GM21447 (cell line): ENCODE measurements around the gene MYO16.

Experiments
- ATAC-seq: cut with Tn5 transposase; IDR thresholded peaks from one replicate; pipeline ENCODE4 v1.9.1; 2021; ENCODE audit not compliant: unreplicated experiment

MYO16 gene

DNA sequence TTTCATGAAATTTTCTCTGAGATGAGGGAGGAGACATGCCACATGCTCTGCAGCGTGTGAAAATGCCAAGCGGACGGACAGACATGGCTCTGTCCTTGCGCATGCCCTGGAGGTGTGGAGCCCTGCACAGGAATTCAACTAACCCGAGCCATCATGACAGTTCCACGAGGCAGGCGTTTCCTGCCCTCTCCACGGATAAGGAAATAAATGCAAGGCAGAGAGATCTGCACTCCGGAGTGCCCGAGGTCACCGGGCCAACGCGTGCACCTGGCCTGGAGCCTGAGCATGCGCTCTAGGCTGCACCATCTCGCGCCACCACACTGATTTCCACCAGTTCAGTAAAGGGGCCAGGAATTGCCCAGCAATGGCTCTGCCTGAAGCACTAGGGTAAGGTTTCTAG, 298.2 kb downstream of the MYO16 start:
- no peak for ATAC-seq

DNA sequence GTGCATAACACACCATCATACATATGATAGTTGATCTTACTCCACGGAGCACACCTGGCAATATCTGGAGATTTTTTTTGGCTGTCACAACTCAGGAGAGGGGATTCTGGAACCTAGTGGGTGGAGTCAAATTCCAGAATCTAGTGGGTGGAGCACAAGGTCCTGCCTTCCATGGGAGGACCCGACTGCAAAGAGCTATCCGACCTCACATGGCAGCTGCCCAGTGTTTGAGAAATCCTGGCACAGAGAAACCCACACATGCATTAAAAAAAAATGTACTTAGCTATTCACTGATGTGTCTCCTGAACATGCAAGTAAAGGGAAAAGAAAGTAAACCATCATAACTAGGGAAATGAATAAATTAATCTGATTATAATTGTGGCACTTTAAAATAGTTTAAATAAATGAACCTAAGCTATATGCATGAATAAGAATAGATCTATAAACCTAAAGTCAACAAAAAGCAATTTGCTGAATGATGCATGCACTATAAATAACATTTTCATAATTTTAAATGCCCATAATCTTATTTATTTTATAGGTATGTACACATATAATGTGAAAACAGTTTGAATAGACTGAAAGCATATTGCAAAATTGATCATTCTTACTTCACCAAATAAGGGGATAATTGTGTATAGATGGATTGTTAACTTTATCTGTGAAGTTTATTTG, 300.3 kb downstream of the MYO16 start:
- no peak for ATAC-seq

DNA sequence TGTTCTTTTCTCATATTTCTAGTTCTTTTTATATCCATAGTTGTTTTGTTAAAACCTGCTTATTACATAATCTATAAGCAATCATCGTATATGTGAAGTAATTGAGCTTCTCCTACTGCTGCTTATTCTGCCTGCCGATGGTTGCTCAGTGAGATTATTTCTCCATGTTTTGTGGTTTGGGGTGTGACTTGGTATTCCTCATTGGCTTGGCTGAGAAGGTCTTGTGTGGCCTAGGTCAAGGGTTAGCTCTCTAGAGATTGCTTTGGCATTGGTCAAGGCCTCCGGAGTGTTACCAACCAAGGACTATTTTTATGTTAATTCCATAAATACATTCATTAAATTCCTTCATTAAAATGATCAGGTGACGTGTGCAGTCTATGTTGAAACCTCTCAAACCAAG, 302.8 kb downstream of the MYO16 start:
- ATAC-seq, result no peak

DNA sequence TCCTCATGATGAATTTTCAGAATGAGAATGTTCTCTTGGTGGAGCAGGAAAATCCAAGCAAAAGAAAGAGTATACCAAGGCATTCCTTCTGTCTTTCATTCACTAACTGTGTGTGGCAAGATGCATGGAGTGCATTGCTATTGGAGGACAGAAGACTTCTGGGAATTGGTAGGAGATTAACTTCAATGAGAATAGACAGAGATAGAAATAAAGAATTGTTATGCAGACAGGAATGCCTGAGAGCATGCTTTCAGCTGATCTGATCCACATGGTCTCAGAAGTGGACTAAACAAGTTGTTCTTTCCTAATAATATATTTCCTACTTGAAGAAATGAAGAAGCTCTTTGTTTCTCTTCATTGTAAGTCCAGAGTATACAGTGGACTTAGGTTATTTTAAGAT, 303.6 kb downstream of the MYO16 start:
- no peak for ATAC-seq

DNA sequence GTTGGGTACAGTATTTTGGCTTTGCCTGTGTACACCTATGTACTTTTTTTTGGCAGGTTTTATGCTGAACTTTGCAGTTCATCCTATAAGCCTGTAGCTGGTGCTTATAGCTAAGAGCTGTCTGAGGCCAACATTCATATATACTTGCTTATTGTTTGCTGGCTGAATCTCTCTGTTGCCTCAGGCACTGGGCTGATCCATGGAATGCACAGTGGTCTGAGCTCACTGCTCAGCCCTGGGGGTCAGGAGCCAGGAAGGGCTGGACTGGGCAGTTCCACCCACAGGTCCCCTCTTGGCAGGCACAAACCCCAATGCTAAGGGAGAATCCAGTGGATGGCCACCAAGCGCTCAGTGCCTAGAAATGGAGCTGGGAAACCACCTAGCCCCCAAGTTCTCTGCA, 308.7 kb downstream of the MYO16 start:
- ATAC-seq, result no peak

DNA sequence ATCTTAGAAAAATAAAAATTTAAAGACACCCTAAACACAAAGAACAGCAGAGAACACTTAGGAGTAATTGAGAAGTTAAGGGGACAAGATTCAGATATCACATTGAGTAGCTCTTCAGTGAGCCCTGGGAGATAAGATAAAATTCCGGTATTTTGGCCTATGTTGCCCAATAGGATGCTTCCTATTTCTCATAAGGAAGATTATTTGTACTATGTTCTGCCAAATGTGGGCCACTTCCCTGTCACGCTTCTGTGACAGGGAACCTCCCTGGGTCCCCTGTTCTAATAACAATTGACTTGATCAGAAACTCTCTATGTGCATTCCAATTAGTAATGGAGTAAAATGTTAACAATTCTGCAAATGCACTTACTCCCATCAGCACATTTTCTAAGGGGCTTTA, 310.7 kb downstream of the MYO16 start:
- no peak for ATAC-seq

DNA sequence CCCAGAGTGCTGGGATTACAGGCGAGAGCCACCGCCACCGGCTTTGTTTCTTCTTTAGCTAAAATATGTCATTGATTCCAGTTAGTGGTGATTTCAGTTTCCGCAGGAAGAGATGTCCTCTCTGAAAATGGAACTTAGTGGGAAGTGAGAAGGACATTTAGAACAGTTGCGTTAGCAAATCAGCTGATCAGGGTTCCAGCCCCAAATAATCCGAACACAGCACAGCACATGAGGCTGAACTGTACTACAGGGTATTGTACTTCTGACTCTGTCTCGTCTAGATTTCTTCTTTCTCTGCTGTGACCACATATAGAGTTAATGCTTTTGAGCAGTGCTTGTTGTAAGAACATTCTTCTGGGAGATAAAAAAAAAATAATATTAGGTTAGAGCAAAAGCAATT, 314.4 kb downstream of the MYO16 start:
- ATAC-seq, result no peak

DNA sequence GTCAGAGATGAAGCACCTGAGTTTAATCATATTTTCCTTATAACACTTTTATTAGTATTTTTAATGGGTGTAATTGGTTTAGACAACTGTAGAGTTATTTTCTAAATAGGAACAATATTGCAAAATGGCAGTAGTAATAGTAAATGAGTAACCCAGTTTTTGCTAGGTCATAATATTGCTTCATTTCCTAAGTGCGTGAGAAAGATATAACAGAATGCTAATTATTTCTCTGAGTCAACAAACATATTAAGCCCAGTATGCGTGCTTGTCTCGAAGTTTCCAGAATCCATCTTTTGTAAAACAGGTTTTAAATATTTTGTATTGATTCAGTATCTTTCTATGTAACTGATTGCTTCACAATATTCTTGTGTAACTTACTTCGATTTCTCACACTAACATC, 315.3 kb downstream of the MYO16 start:
- ATAC-seq, result no peak

DNA sequence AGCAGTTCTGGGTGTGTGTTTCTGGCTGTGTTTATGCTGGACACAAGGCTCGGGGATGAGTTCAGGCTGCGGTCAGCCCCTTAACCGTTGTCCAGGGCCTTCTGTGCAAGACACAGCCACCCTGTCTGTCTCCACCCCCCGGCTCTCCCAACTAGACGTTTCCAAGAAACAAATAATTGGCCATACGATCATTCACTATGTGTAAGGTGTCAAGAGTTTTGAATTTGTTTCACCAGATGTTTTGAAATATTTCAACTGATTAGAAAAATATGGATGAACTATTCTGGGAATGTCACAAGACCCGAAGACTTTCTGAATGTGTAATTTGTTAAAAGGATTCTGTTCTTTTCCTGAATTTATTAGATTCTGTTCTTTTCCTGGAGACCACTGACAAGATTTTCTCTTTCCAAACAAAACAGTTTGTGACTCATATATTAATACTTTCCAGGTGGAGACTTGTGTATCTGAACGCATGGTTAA, 318.2 kb downstream of the MYO16 start:
- no peak for ATAC-seq

DNA sequence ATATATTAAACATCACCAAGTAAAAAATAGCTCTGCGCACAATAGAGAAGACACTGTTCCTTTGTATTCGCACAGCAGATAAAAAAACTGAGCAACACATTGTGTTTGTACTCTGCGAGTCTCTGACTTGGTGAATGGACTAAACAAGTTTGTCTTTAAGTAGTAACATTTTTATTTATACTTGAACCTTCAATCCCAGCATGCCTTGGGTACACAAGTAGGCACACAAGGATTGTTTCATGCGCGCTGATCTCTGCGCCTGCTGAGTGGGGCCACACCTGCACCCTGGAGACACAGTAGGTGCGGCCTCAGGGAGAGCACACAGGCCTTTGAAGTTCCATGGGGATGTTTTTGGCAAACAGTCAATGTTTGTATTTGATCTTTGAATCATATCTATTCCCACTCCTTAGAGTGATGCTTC, 318.9 kb downstream of the MYO16 start:
- no peak for ATAC-seq

DNA sequence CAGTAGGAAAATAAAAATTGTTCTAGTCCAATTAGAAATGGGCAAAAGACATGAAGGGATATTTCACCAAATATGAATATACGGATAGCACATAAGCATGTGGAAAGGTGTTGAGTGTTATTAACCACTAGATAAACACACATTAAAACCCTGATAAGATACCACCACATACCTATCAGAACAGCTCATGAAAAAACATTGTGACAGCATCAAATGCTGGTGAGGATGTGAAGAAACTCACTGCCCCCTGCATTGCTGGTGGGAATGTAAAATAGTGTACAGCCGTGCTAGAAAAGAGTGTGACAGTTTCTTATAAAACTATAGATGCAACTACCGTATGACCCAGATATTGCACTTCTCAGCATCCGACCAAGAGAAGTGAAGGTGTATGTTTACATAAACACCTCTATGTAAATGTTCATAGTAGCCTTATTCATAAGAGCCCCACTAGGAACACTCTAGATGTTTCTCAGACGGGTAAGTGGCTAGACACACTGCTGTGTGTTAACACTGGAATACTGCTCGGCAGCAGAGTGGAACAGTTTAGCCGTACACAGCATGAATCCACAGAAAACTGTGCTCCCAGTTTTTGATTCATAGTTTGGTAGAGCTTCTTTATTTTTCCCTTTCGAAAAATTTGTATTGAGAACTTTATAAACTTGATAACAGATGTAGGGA, 321.1 kb downstream of the MYO16 start:
- no peak for ATAC-seq

DNA sequence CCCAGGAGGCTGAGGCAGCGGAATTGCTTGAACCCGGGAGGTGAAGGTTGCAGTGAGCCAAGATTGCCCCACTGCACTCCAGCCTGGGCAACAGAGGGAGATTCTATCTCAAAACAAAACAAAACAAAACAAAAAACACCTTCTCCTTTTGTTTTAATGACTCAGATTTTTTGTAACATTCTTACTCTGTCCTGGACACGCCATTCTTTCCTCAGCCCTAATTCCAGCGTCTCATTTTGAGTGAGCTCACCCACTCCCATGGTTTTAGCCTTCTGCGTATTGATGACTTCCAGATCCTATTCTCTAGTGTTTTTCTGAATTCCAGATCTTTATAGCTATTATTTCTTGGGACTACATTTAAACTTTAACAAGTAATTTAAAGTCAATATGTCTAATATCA, 326.3 kb downstream of the MYO16 start:
- no peak for ATAC-seq

DNA sequence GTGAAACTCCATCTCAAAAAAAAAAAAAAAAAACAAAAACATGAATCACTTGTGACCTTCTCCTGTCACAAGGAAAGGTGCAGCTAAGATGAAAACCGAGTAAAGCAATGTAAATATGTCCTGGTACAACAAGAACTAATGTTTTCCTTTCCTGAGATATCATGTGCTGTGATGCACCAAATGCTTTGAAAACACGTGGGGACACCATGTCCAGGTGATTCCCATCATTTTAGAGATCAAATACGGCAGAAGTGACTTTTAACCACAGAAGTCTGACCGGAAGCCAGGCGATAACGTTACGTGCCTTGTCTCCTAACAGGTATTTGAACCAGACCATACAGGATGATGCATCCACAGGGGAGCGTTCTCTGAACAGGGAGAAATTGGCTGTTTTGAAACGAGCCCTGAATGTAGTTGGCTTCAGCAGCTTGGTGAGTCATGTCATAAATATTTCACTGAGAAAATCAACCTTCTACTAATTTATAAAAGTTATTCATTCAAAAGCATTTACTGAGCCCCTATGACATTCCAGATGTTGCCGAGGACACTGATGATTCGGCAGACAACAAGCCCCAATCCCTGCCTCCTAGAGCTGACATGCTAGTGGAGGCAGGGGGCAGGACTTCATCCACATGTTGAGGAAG, 328.1 kb downstream of the MYO16 start:
- ATAC-seq, result no peak

DNA sequence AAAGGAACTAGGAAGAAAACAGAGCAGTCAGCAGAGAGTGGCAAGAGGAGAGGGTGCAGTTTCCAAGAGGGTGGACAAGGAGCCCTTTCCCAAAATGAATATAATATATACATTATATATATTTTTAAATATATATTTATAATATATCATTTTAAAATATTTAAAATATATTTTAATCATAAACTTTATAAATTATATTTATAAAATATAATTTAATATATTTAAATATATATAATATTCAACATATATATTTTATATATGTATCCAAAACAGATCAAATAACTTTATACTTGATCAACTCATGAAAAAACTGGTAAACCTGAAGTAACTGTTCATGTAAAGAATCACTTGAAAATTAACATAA, 328.6 kb downstream of the MYO16 start:
- ATAC-seq, result no peak

DNA sequence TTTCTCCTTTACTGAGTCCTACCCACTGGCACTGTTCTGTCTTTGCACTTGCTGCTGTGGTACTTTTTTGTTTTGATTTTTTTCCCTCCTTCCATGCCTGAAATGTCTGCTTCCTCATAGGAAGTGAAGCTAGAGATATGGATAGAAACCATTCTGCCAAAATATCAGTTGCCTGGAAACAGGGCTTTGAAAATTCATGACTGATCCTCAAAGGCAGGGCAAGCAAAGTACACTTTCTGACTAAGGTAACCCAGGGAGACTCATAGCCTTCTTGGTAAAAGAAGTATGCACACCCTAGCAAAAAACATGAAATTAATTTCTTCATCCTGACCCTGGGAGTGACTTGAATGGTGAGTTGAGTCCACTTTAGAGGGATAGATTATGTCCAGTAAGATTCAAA, 329.8 kb downstream of the MYO16 start:
- no peak for ATAC-seq

DNA sequence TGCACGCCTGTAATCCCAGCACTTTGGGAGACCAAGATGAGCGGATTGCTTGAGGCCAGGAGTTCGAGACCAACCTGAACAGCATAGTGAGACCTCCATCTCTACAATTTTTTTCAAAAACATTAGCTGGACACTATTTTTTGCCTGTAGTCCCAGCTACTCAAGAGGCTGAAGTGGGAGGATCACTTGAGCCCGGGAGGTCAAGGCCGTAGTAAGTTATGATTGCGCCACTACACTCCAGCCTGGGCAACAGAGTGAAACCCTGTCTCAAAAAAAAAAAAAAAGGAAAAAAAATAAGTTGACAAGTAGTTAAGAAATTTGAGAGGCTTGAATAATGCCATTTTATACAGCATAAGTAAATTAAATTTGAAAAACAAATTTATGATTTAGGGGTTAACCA, 330.6 kb downstream of the MYO16 start:
- ATAC-seq, result no peak

DNA sequence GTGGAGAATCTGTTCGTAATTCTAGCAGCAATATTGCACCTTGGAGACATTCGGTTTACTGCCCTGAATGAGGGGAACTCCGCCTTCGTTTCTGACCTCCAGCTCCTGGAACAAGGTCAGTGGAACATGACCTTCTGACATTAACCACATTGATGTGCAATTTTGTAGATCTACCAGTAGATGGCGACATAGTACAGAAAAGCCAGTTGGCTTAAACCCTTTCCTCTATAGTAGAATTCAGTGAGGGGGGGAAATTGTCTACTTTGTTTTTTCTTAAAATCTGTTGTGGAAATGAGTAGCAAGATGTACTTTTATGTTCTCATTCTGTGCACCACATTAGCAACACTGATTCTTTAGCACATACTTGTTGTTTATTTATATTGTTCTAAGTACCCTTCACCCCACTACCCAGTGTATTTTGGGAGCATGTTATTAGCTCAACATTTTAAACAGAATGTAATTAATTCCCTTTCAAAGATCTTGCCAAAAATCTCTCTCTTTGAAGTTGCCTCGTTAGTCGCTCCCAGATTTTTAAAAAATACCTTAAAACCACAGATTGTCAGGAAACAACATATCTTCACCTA, 332.2 kb downstream of the MYO16 start:
- peak; percentile 83 for ATAC-seq

DNA sequence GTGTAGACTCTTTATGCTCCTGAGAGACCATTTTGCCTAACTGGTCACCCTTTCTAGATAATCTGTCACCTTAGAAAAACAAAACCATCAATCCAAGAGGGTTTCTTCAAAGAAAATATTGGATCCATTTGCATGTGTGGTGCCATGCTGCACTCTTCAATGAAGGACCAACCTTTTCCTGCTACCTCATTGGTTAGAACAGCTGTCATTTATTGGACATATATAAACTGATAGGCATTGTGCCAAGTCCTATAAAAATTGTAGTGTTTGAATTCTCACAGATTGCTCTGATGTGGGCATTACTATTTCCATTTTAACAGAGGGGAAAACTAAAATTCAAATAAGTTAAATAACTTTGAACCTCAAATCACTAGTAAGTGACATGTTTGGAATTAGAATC, 333.2 kb downstream of the MYO16 start:
- no peak for ATAC-seq

DNA sequence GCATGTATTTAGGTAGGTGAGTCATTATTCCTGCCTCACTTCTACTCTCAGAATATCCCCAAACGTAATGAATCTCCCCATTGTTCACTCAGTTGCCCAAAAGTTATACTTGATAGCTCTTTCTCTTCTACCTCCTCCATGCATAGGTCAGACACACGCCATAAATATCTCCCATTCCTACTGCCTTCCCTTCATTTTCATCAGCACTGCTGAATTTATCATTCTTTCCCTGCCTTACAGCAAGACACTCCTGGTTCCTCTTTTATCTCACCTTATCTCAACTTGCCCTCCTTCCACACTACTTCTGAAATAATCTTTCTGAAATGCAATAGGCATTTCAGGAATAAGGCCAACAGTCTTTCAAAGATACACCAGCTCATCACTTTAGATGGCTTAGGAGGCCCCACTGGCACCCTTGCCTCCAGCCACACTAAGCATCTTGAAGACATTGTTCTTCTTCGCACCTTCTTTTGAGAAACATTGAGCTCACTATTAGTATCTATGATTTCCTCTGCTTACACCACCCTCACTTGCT, 333.9 kb downstream of the MYO16 start:
- no peak for ATAC-seq

DNA sequence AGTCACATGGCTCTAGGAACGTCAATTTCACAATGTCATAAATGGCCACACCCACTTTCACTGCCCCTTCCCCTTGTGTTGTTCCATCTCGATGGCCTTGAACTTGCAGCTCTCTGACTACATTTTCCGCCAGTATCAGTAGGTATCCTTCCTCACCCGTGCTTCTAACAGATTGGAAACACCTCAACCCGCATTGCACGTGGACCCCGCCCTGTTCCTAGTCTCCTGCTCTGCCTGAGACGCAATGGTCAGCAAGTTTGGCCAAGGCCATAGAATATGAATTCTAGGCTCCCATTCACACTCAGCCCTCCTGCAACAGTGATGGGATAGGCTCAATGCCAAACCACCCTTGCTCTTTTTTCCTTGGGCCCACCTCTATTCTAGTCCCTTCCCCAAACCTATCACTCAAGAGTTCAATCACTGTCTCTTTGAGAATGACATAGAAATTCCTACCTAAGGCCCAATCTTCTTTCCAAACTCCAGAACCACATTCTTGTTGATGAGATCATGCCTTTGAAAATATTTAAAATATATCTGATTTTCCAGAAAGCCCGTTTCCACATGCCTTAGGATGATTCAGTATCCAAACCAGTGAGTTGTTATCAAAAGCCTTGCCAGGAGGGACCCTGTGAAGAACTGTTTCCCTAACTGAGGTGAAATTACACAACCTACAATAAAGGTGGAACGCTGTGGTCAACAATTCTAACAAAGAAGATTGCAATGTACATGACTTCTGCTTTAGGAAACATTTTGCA, 334.6 kb downstream of the MYO16 start:
- ATAC-seq, result no peak

DNA sequence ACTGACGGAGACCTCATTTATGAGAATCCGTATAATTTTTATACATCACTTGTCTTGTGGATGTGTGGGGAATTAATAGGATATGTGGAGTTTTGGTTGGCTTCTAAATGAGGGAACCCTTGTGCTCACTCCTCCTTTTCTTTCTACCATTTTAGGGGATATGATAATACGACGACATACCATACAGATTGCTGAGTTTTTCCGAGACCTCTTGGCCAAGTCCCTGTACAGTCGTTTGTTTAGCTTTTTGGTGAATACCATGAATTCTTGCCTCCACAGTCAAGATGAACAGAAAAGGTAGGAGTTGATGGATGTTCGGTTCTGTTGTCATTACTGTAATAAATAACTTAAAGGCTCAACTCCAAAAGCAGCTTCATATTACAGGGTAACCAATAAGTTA, 335.2 kb downstream of the MYO16 start:
- ATAC-seq, result no peak
